ENCODE measurements around the gene RFX5.

RFX5 gene

GRCh38 chr1:151342021-151342420, 5.0 kb downstream of the RFX5 start:
- H3K9me3 ChIP-seq (ENCODE audit: control insufficient read depth, insufficient read depth, low read depth, low read length), result no peaks in the 10 kb centered on the region
- H3K27ac ChIP-seq (ENCODE audit: extremely low read depth, low read depth, low read length), result no peak overlapping the region
- no peak overlapping the region for H3K4me3 ChIP-seq (ENCODE audit: low read depth, low read length)
- TF ChIP-seq GLIS1 (tag by site-specific recombination; IDR thresholded peaks at IDR 0.05), result no peak
- TF ChIP-seq ZNF18 (tag by site-specific recombination; IDR thresholded peaks at IDR 0.05), result no peak
- no peak for TF ChIP-seq ZNF350 (tag by site-specific recombination; IDR thresholded peaks at IDR 0.05)
- no peak for TF ChIP-seq ZNF544 (tag by site-specific recombination; IDR thresholded peaks at IDR 0.05)
- no peak for TF ChIP-seq GLI2 (tag by site-specific recombination; IDR thresholded peaks at IDR 0.05; ENCODE audit: borderline replicate concordance, low read depth)
- TF ChIP-seq ZBTB20 (tag by site-specific recombination; IDR thresholded peaks at IDR 0.05), result 0 out of 2 replicates have a peak, but pooled peaks have one; percentile 19
- CTCF ChIA-PET, result interaction anchor here (0.5 to 6.2 kb wide), 8 partner anchors 9 to 393 kb away, joined by 3 to 190 read pairs (median 4); partner anchors contain the start of gene SELENBP1
- POLR2A ChIA-PET, result no interaction called here
- peaks cover 3 to 41% of the 10 kb centered on the region in 2 experiments; a peak in 2 of 3 replicates for H3K36me3 ChIP-seq (ENCODE audit: control insufficient read depth in 2 of 2, insufficient read depth in 1 of 2, low read length in 2 of 2)
- no peaks in the 10 kb centered on the region for H3K4me1 ChIP-seq (ENCODE audit: control insufficient read depth, insufficient read depth, low read length)

- H3K27ac ChIP-seq (ENCODE audit: extremely low read depth, low read depth, low read length), result no peak overlapping the region
- no peak overlapping the region for H3K4me3 ChIP-seq (ENCODE audit: low read depth, low read length)
- ChIA-PET POLR2A (interaction anchor here (0.7 to 3.1 kb wide), 10 partner anchors 14 to 151 kb away, joined by 3 to 23 read pairs (median 5); partner anchors contain the start of genes PI4KB, PSMD4, VPS72 and ZNF687), CTCF (interaction anchor here (0.5 to 6.2 kb wide), 58 partner anchors 10 to 712 kb away, joined by 3 to 190 read pairs (median 4); partner anchors contain the start of genes MLLT11, MRPL9, PI4KB and POGZ)
- no peaks in the 10 kb centered on the region for H3K9me3 ChIP-seq (ENCODE audit: control insufficient read depth, insufficient read depth, low read depth, low read length)
- H3K4me1 ChIP-seq (ENCODE audit: control insufficient read depth, insufficient read depth, low read length), result no peaks in the 10 kb centered on the region
- H3K36me3 ChIP-seq (ENCODE audit: control insufficient read depth in 2 of 2, insufficient read depth in 1 of 2, low read length in 2 of 2), result peaks cover 3 to 41% of the 10 kb centered on the region in 2 experiments; a peak in 2 of 3 replicates
- TF ChIP-seq SALL2 (tag by site-specific recombination; IDR thresholded peaks at IDR 0.05; ENCODE audit: borderline replicate concordance) (no peak), ZNF146 (tag by site-specific recombination; IDR thresholded peaks at IDR 0.05) (no peak), ZNF518A (tag by site-specific recombination; conservative IDR thresholded peaks at IDR 0.05; ENCODE audit: low read depth) (0 out of 2 replicates have a peak, but pooled peaks have one; percentile 21), ZNF513 (tag by site-specific recombination; IDR thresholded peaks at IDR 0.05) (no peak), ZNF792 (tag by site-specific recombination; IDR thresholded peaks at IDR 0.05) (no peak), SP3 (tag by site-specific recombination; IDR thresholded peaks at IDR 0.05) (no peak), ZNF266 (tag by site-specific recombination; IDR thresholded peaks at IDR 0.05; ENCODE audit: low read depth) (no peak), ZFP3 (tag by site-specific recombination; IDR thresholded peaks at IDR 0.05; ENCODE audit: low read depth) (no peak), ZNF214 (tag by site-specific recombination; IDR thresholded peaks at IDR 0.05; ENCODE audit: borderline replicate concordance) (no peak), ZNF501 (tag by site-specific recombination; IDR thresholded peaks at IDR 0.05) (peak; percentile 36; the same call in 1 of the 2 replicates), ZNF670 (tag by site-specific recombination; IDR thresholded peaks at IDR 0.05; ENCODE audit: low read depth) (no peak), ZNF366 (tag by site-specific recombination; conservative IDR thresholded peaks at IDR 0.05) (peak; percentile 66), ZEB2 (tag by site-specific recombination; IDR thresholded peaks at IDR 0.05) (no peak), ZNF48 (tag by site-specific recombination; IDR thresholded peaks at IDR 0.05) (no peak), SP2 (tag by site-specific recombination; IDR thresholded peaks at IDR 0.05) (no peak), ZBTB17 (tag by site-specific recombination; IDR thresholded peaks at IDR 0.05) (no peak; the same call in 1 of the 2 replicates), OSR2 (tag by site-specific recombination; IDR thresholded peaks at IDR 0.05) (no peak), ZNF555 (tag by site-specific recombination; conservative IDR thresholded peaks at IDR 0.05) (no peak), PRDM1 (tag by site-specific recombination; IDR thresholded peaks at IDR 0.05) (peak; percentile 80; the same call in 1 of the 2 replicates), ZNF394 (tag by site-specific recombination; IDR thresholded peaks at IDR 0.05; ENCODE audit: borderline replicate concordance) (no peak)
Measured at GRCh38 chr1:151340870-151341754, 5.9 kb downstream of the RFX5 start.
